PC-3 (cell line): Measurements from ENCODE around the gene TPRA1. TPM values are rescaled to one million over a fixed set of nuclear protein-coding genes. Genes with fewer than 3 reads are reported as not detected.

ENCODE experiments used
- ATAC-seq: fragments of 200-7000 bp; cut with Tn5 transposase; 2 replicates; pipeline ENCODE4 v1.9.1; 2020; ENCODE audit warnings: mild to moderate bottlenecking, moderate library complexity
- BruUV-seq: library from RNA; stranded (reverse); fragments of 400-500 nt; replicated peaks from 2 replicates; lab custom pipeline; 2021; lab: Mats Ljungman, UMichigan
- CTCF ChIA-PET: fragments of 300-600 bp; sonication (Branson Sonifier 250); formaldehyde crosslinking; loops from one replicate; lab custom pipeline; 2022; ENCODE audit warnings: antibody characterized with exemption; lab: Charles Lee
- POLR2A ChIA-PET: fragments of 300-600 bp; sonication (Branson Sonifier 250); formaldehyde crosslinking; loops from one replicate; lab custom pipeline; 2022; ENCODE audit warnings: antibody characterized with exemption; ENCODE audit not compliant: unreplicated experiment; lab: Charles Lee
- DNase-seq: peaks from one replicate; pipeline ENCODE4 v3.0.0-alpha.2; 2015
- H2AFZ ChIP-seq: fragments of 300-600 bp; sonication (generic); 2 replicates; pipeline ENCODE4 v1.6.0; 2016; ENCODE audit warnings: antibody characterized with exemption, low read length
- H3F3A ChIP-seq: fragments of 300-600 bp; sonication (generic); one replicate; pipeline ENCODE4 v1.6.0; 2017; ENCODE audit warnings: antibody characterized with exemption, low read length, control low read depth, mild to moderate bottlenecking; ENCODE audit not compliant: unreplicated experiment
- H3K27ac ChIP-seq: fragments of 300-600 bp; sonication (generic); 2 replicates; pipeline ENCODE4 v1.5.1; 2016; ENCODE audit warnings: mild to moderate bottlenecking, low read length
- H3K27me3 ChIP-seq: fragments of 300-600 bp; sonication (generic); 2 replicates; pipeline ENCODE4 v1.6.1; 2016; ENCODE audit warnings: low read length, mixed read lengths
- H3K36me3 ChIP-seq: fragments of 300-600 bp; sonication (generic); 2 replicates; pipeline ENCODE4 v1.6.1; 2016; ENCODE audit warnings: low read depth, mixed run types, low read length, mixed read lengths
- H3K4me1 ChIP-seq: fragments of 300-600 bp; sonication (generic); 2 replicates; pipeline ENCODE4 v1.5.1; 2016; ENCODE audit warnings: low read length; ENCODE audit not compliant: insufficient read depth
- H3K4me2 ChIP-seq: fragments of 300-600 bp; sonication (generic); 2 replicates; pipeline ENCODE4 v1.6.0; 2016; ENCODE audit warnings: low read length
- H3K4me3 ChIP-seq: fragments of 300-600 bp; sonication (generic); 2 replicates; pipeline ENCODE4 v1.5.1; 2016; ENCODE audit warnings: mild to moderate bottlenecking, low read length, mixed read lengths
- H3K79me2 ChIP-seq: fragments of 300-600 bp; sonication (generic); 2 replicates; pipeline ENCODE4 v1.6.1; 2017; ENCODE audit warnings: low read length, mixed read lengths
- H3K9ac ChIP-seq: fragments of 300-600 bp; sonication (generic); 2 replicates; pipeline ENCODE4 v1.6.0; 2016; ENCODE audit warnings: mild to moderate bottlenecking, low read length
- H3K9me2 ChIP-seq: fragments of 300-600 bp; sonication (generic); replicated peaks from 2 replicates; pipeline ENCODE4 v1.6.1; 2016; ENCODE audit warnings: mixed run types, low read length, mixed read lengths
- H3K9me3 ChIP-seq: fragments of 300-600 bp; sonication (generic); 2 replicates; pipeline ENCODE4 v1.6.1; 2016; ENCODE audit warnings: low read length, mixed read lengths
- H4K20me1 ChIP-seq: fragments of 300-600 bp; sonication (generic); 2 replicates; pipeline ENCODE4 v1.6.1; 2016; ENCODE audit warnings: low read length, mixed read lengths
- CTCF ChIP-seq: fragments of 300-600 bp; sonication (generic); conservative IDR thresholded peaks from 2 replicates; pipeline ENCODE4 v1.5.1; 2017; ENCODE audit warnings: antibody characterized with exemption, low read depth, mild to moderate bottlenecking, low read length
- EZH2 ChIP-seq: fragments of 300-600 bp; sonication (generic); IDR thresholded peaks from one replicate; pipeline ENCODE4 v1.6.1; 2017; ENCODE audit warnings: antibody characterized with exemption, mild to moderate bottlenecking, low read length; ENCODE audit not compliant: unreplicated experiment
- EZH2phosphoT487 ChIP-seq: fragments of 300-600 bp; sonication (generic); IDR thresholded peaks from 2 replicates; pipeline ENCODE4 v1.6.1; 2018; ENCODE audit warnings: mild to moderate bottlenecking, antibody characterized with exemption, low read length, borderline replicate concordance
- intact Hi-C: fragments of 100-400 bp; cut with micrococcal nuclease; formaldehyde crosslinking; loops from 2 replicates; pipeline ENCODE4 v1.9.0; 2023
- total RNA-seq: library from RNA; depleted of rRNA; stranded (reverse); fragments of >200 nt; gene quantifications from 2 replicates; pipeline ENCODE4 v1.2.3, GENCODE V29; 2014

The TPRA1 gene
- total RNA-seq, 1 experiment from 2014 or later = 25.7 TPM

GRCh38 chr3:127538569-127538968, 52.0 kb downstream of the TPRA1 start:
- Histone ChIP-seq H2AFZ (no peak overlapping the region), H3K36me3 (no peaks in the 10 kb centered on the region), H3F3A (no peaks in the 10 kb centered on the region), H3K79me2 (no peaks in the 10 kb centered on the region), H3K9ac (no peak overlapping the region), H3K4me1 (no peaks in the 10 kb centered on the region), H4K20me1 (no peaks in the 10 kb centered on the region), H3K9me2 (no peaks in the 10 kb centered on the region), H3K27me3 (no peaks in the 10 kb centered on the region; the same call in 1 of the 2 replicates), H3K9me3 (no peaks in the 10 kb centered on the region), H3K4me2 (no peak overlapping the region), H3K27ac (no peak overlapping the region), H3K4me3 (no peak overlapping the region)
- ATAC-seq (no peak), DNase-seq (no peak)
- POLR2A ChIA-PET = no interaction called here
- intact Hi-C loops = no loop called here
- TF ChIP-seq CTCF (no peak), EZH2 (no peak), EZH2phosphoT487 (no peak)
- no TSS peak for BruUV-seq
- CTCF ChIA-PET = no interaction called here

- ATAC-seq = no peak
- intact Hi-C loops = no loop called here
- H4K20me1 ChIP-seq = no peaks in the 10 kb centered on the region
- no peak overlapping the region for H3K27ac ChIP-seq
- no peaks in the 10 kb centered on the region for H3K9me3 ChIP-seq
- H3K9me2 ChIP-seq = no peaks in the 10 kb centered on the region
- ChIA-PET CTCF (no interaction called here), POLR2A (no interaction called here)
- no peak overlapping the region for H3K4me3 ChIP-seq
- DNase-seq = no peak
- H3K9ac ChIP-seq = no peak overlapping the region
- no peaks in the 10 kb centered on the region for H3K4me1 ChIP-seq
- no peaks in the 10 kb centered on the region; the same call in 1 of the 2 replicates for H3K27me3 ChIP-seq
- no peaks in the 10 kb centered on the region for H3K79me2 ChIP-seq
- no peaks in the 10 kb centered on the region for H3F3A ChIP-seq
- TF ChIP-seq EZH2phosphoT487 (no peak), EZH2 (no peak), CTCF (no peak)
- H3K36me3 ChIP-seq = no peaks in the 10 kb centered on the region
- H3K4me2 ChIP-seq = no peak overlapping the region
- BruUV-seq = no TSS peak
- no peak overlapping the region for H2AFZ ChIP-seq
Observed at GRCh38 chr3:127536830-127537812, 53.4 kb downstream of the TPRA1 start.
